Activated T-cell treated with anti-CD3 and anti-CD28 coated beads, Interleukin-2, amount 50 U/mL, for 1 hour (primary cell): ENCODE results near the gene SYNPO.

Source experiments
- DNase-seq: peaks from one replicate; pipeline ENCODE4 v3.0.0-alpha.2; 2020

The SYNPO gene

DNA sequence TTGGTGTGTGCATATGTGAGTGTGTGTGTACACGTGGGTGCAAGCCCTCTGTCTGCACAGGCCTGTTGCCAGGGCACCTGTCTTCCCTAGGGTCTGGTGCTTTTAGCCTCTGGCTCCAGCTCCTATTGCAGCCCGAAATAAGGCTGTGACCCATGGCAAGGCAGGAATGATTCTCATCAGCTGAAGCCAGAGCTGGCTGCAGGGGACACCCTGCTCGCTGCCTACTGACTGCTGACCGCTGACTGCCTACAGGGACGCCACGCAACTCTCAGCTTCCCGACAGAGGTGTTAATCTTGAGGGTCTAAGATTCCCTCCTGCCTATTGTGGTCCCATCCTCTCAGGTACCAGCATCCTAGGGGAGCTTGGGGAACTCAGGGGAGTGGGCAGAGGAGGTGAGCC is 20.6 kb downstream of the SYNPO start, which contains the start of gene MYOZ3:
TSS of gene MYOZ3 (plus strand) at position 166 of the 400 bp plus-strand sequence. CDS start 1,691 bp downstream, outside the sequence.
- no peak for DNase-seq

DNA sequence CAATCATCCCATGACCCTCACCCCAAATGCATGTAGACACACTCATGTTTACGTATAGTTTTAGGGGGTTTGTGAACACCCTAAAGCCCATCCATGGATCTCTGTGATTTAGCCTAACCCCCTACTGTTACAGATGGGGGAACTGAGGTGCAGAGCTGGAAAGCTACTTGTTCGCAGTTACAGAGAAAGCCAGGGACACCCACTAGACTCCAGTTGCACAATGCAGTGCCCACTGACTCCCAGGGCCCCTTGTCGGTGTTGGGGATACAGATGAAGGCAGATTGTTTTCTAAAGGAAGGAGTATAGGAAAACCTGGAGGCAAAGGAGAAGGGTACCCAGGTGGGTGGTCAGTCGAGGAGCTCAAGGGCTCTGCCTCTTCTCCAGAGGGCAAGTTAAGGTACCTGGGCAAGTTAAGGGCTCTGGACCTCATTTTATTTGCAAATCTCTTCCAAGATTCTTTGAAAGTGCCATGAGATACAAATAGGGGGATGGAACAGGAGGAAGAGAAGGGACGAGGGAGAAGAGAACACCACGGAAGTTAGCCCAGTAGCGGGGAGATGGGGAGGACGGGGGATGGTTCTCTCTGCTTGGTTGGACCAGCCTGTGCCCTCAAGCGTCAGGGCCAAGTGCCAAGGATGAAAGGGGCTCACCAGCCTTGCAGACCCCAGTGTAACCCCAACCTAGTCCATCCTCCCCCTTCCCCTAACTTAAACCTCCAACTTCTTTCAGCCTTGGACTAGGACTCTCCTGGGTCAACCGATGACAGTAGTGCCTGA is 21.5 kb downstream of the SYNPO start:
- no peak for DNase-seq

DNA sequence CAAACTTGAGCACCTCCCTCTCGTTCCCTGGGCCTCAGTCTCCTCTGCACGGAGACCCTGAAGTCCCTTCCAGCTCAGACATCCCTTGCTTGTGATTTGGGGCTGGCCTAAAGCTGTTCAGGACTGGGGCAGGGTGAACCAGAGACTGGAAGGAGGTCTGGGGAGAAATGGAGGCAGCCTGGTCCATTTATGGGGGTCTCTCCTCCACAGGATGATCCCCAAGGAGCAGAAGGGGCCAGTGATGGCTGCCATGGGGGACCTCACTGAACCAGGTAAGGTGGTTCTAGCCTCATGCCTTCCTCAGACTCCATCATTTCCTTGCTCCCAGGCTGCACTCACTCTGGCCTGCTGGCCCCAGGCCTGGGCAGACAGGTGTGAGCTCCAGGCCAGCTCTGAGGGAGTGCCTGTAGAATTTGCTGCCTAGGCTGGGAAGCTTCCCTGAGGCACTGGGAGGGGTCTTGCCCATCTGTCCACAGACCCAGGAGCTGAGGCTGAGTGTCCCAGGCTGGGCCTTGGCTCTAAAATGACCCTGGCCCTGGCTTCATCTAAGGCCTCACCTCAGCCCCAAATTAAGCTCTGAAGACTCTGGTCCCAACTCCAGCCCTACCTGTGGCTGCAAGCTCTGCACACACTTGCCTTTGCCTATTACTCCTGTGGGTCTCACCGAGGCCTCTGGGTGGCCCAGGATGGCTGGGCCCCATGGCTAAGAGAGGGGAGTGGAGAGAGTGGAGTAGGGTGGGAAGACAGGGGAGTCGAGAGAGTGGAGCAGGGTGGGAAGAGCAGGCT is 22.5 kb downstream of the SYNPO start:
- DNase-seq: no peak

- no peak for DNase-seq
Observed at GRCh38 chr5:150663936-150664335, 23.5 kb downstream of the SYNPO start.

DNA sequence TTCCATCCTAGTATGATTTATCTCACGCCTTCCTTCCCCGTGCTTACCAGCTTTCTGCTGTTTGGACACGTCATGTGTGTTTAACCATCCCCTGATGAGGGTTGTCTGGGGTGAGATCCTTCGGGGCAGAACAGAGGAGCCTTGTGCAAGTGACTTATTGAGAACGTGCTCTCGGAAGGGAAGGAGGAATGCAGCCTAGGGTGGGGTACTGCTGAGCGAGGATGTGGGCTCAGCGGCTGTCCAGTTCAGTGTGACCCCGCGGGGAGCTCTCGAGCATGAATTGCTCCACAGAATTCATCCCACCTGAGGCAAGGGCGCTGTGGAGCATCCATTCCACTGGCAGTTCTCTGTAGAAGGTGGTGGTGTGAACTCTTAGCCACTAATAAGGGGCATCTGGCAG is 24.6 kb downstream of the SYNPO start:
- no peak for DNase-seq

- no peak for DNase-seq
Observed at GRCh38 chr5:150670275-150670947, 30.0 kb downstream of the SYNPO start.

DNA sequence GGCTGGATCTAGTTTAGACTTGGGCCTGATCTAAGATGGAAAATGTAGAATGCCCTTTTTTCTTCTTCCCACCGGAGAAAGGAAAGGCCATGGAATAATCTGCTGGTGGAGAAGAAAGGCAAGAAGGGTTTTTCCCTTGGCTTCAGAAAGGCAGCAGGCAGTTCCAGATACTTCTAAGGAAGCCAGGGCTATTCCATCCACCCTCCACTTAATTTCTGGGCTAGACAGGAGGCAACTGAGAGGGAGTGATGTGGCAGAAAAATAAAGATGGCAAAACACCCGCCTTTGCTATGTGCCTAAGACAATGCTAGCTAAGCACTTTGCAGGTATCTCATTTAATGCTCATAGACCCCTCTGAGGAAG is 30.5 kb downstream of the SYNPO start:
- DNase-seq: no peak

GRCh38 chr5:150671509-150672236 is 31.2 kb downstream of the SYNPO start:
- no peak for DNase-seq

DNA sequence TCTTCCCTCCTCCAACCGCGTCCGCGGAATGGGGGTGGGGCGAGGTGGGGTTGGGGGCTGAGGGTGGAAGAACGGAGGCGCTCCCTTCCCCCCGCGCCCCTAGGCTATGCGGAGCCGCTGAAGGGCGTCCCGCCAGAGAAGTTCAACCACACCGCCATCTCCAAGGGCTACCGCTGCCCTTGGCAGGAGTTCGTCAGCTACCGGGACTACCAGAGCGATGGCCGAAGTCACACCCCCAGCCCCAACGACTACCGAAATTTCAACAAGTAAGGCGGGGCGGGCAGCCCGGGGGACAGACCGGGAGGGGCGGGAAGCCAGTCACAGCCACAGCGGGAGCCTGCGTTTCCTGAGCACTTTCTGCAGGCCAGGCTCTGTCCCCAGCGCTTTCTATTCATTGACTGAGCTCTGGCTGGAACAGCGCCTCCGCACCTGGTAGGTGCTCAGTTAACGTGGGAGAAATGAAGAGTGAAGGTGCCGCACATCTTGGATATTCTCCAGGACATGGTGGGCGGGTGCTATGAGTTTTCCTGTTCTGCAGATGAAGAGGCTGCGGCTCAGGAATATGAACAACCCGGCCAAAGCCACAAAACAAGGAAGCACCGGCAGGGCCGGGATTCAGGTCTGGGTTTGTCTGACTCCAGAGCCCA is 31.9 kb downstream of the SYNPO start:
- DNase-seq: peak; percentile 40

GRCh38 chr5:150672884-150673275 is 32.4 kb downstream of the SYNPO start:
- no peak for DNase-seq

DNA sequence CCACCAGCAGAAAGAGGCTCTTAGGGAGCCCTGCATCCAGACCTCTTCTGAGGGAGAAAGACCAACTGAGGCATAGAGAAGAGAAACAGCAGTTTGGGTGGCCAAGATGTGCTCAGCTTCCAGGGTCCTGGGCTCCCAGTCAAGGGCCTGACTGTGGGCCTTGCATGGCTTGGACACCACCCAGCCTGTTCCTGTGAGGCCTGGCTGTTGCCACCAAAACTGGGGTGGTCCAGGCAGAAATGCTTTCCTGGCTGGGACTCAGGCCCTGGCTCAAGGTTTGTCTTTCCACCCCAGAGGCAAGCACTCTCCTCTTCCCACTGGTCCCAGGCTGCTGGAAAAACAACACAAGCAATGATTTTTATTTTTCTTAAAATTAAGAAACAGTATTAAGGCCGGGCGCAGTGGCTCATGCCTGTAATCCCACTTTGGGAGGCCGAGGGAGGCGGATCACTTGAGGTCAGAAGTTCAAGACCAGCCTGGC is 33.9 kb downstream of the SYNPO start:
- DNase-seq: no peak

DNA sequence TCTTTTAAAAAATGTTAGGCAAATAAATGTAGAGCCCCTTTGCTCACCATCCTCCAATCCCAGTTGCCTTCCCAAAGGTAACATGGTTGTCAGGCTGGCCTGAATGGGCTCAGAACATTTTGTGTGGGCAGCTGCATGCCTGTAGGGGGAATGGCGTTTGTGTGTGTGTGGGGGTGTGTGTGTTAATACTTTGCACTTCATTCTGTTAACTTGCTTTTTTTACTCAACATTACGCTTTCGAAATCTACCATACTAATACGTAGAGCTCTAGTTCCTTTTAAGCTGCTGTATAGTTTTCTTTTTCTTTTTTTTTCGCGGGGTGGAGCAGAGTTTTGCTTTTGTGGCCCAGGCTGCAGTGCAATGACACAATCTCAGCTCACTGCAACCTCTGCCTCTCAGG is 34.6 kb downstream of the SYNPO start:
- no peak for DNase-seq

GRCh38 chr5:150676578-150676977 is 36.1 kb downstream of the SYNPO start:
- no peak for DNase-seq

DNA sequence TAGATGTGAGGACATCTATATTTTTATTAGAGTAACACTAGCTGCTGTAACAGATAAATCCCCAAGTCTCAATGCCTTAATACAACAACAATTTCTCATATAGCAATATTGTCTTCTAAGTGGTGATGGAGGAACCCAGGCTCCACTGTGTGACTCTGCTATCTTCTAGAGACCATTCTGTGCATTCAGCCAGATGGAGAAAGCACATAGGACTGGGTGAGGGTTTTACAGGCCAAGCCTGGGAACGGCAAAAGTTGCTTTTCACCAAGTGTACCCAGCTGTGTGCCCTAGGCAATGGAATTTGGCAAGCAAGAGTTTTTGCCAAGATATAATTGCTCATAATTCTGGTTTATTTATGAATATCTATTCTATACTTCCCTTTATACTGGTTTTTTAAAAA is 48.7 kb downstream of the SYNPO start:
- DNase-seq: no peak

DNA sequence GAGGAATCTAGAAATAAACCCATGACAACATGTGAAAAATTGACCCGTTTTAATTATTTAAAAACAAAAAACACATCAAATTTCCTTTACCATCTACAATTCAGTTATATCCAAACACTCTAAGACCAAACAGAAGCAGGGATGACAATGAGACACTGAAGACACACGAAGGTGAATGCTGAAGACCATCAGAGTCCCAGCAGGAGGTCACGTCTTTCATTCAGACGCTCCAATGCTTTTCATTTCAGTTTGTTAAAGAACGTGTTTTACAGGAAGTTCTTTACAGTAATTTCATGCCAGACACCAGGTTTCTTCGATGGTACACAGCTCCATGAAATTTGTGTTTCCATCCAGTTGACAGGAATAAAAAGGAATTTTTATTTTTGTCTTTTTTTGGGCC is 50.3 kb downstream of the SYNPO start:
- DNase-seq: no peak

GRCh38 chr5:150692276-150692675 is 51.8 kb downstream of the SYNPO start:
- no peak for DNase-seq

GRCh38 chr5:150694612-150695011 is 54.2 kb downstream of the SYNPO start:
- DNase-seq: no peak

DNA sequence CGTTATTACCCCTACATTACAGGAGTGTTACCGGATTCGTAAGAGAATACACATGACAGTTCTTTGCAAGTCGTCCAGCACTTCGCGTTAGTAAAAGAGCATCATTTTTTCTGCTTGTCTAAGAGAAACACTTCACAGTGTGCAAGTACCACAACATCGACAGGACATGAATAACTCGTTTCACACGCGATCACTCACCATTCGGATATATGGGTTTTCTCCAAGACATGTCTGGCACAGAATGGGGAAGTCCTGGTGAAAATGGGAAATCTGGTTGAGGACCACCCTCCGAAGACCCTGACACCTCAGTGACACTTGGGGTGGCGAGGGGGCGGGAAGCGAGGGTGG is 59.8 kb downstream of the SYNPO start:
- DNase-seq: no peak

DNA sequence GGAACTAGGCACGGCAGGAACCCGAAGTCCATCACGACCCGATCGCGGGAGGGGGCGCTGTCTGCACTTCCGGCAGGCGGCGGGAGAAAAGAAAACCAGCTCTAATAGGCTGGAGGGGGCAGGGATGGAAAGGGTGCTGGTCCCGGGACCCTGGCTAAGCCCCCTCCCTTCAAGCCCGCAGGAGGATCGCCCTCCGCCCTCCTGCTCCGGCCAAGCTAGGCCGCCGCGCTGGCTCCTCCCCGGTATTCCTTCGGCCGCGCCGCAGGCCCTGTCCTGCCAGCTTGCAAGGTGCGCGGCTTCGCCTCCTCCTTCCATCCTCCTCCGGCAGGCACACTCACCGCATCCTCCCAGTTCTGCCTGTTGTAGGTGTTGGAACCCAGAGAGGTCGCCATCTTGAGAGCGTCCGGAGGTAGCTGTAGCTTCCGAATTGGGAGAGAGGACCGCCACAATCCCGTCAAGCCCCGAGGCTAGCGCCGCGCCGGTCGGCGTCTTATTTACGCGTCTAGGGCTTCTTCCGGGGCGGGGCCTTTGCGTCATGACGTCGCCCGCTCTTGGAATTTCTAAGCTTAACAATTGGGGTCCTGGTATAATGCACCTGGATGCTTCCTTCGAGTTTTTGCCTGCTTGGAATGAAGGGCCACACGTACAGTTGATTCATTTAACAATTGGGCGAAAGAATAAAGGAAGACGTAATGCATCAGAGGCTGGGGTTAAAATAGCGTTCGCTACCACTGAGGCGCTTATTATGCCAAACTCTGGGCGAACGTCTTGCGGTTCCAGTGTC is 60.3 kb downstream of the SYNPO start, which contains the start of gene RBM22:
TSS of gene RBM22 (minus strand) at position 469 of the 784 bp plus-strand sequence. CDS start at position 392, 77 bp downstream.
- peak; percentile 90 for DNase-seq

DNA sequence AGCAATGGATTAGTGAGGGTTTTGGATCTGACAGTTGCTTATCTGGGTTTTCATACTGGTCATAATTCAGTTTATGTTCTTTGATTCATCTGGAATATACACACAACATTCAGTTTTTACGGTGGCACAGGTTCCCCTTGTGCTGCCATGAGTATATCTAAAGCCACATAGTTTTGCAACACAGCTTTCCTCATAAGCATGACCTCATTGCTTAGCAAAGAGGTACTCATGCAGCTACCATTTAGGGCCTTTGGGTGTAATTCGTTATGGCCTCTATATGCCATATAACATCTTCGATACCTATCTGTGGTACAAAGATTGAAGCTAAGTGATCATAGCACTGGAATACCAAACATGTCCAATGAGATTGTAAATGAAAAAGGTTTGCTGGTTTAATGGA is 63.3 kb downstream of the SYNPO start:
- DNase-seq: no peak

GRCh38 chr5:150706776-150707390 is 66.4 kb downstream of the SYNPO start:
- no peak for DNase-seq
